HepG2 (cell line): ENCODE results near the gene CST3. TPM values are rescaled to one million over a fixed set of nuclear protein-coding genes. Genes with fewer than 3 reads are reported as not detected.
A peak's percentile ranks its signal among the peaks of the same experiment; 100 is the strongest.

Experiments used
- AGO1 ChIP-seq: fragments of 200-400 bp; formaldehyde crosslinking; IDR thresholded peaks from 2 replicates; pipeline ENCODE4 v1.6.1; 2017; ENCODE audit warnings: mild to moderate bottlenecking, low read depth, low read length, moderate library complexity; ENCODE audit not compliant: poor library complexity, severe bottlenecking
- CEBPB ChIP-seq: IDR thresholded peaks from 2 replicates; pipeline ENCODE4 v1.6.1; 2011; ENCODE audit warnings: low read depth, low read length, improper control_type of control experiment, borderline replicate concordance
- ELF4 ChIP-seq: sonication (generic); formaldehyde crosslinking; IDR thresholded peaks from 2 replicates; pipeline ENCODE4 v1.5.0; 2020; ENCODE audit warnings: missing genetic modification reagents, mild to moderate bottlenecking, moderate library complexity, borderline replicate concordance
- EP300 ChIP-seq, 3 experiments: sonication (generic) in 1 of 3; formaldehyde crosslinking in 1 of 3; IDR thresholded peaks; 2 replicates each; pipeline versions ENCODE4 v1.5.1 to v1.6.1; 2011 to 2020; ENCODE audit warnings: low read depth in 2 of 3, low read length in 2 of 3, borderline replicate concordance in 1 of 3, improper control_type of control experiment in 1 of 3, mild to moderate bottlenecking in 1 of 3, missing genetic modification reagents in 1 of 3, moderate library complexity in 1 of 3
- HDAC2 ChIP-seq: sonication (generic); formaldehyde crosslinking; IDR thresholded peaks from 2 replicates; pipeline ENCODE4 v1.4.0; 2020; ENCODE audit warnings: missing genetic modification reagents
- IRF9 ChIP-seq: sonication (generic); formaldehyde crosslinking; IDR thresholded peaks from 2 replicates; pipeline ENCODE4 v1.8.0; 2022; ENCODE audit warnings: missing genetic modification reagents, mild to moderate bottlenecking, borderline replicate concordance
- JUND ChIP-seq: sonication (generic); formaldehyde crosslinking; IDR thresholded peaks from 2 replicates; pipeline ENCODE4 v1.8.0; 2022; ENCODE audit warnings: mild to moderate bottlenecking, missing genetic modification reagents
- KLF15 ChIP-seq: sonication (generic); formaldehyde crosslinking; IDR thresholded peaks from 2 replicates; pipeline ENCODE4 v1.8.1; 2023; ENCODE audit warnings: borderline replicate concordance, mild to moderate bottlenecking, inconsistent platforms, missing genetic modification reagents, mixed read lengths
- MIXL1 ChIP-seq: IDR thresholded peaks from 2 replicates; pipeline ENCODE4 v1.6.1; 2016
- NFYC ChIP-seq: IDR thresholded peaks from 2 replicates; pipeline ENCODE4 v1.6.1; 2016; ENCODE audit warnings: missing genetic modification reagents, missing compliant biosample characterization
- NR0B2 ChIP-seq: sonication (generic); formaldehyde crosslinking; IDR thresholded peaks from 2 replicates; pipeline ENCODE4 v1.4.0; 2020; ENCODE audit warnings: mild to moderate bottlenecking, missing genetic modification reagents
- REST ChIP-seq, 2 experiments: IDR thresholded peaks; 2 replicates each; pipeline ENCODE4 v1.6.1; 2011 to 2012; ENCODE audit warnings: low read length in 2 of 2, borderline replicate concordance in 1 of 2, low read depth in 1 of 2, mild to moderate bottlenecking in 1 of 2, moderate library complexity in 1 of 2
- SATB2 ChIP-seq: sonication (generic); formaldehyde crosslinking; IDR thresholded peaks from 2 replicates; pipeline ENCODE4 v1.5.0; 2020; ENCODE audit warnings: missing genetic modification reagents
- SKIL ChIP-seq: sonication (generic); formaldehyde crosslinking; IDR thresholded peaks from 2 replicates; pipeline ENCODE4 v1.8.0; 2022; ENCODE audit warnings: missing genetic modification reagents, mild to moderate bottlenecking, moderate library complexity, borderline replicate concordance
- SMAD1 ChIP-seq: sonication (generic); formaldehyde crosslinking; IDR thresholded peaks from 2 replicates; pipeline ENCODE4 v1.4.0; 2020; ENCODE audit warnings: missing genetic modification reagents, low read depth, mild to moderate bottlenecking, borderline replicate concordance
- ZC3H13 ChIP-seq: sonication (generic); formaldehyde crosslinking; IDR thresholded peaks from 2 replicates; pipeline ENCODE4 v1.8.1; 2023; ENCODE audit warnings: mild to moderate bottlenecking, missing genetic modification reagents, moderate library complexity
- ZNF136 ChIP-seq: sonication (generic); formaldehyde crosslinking; IDR thresholded peaks from 2 replicates; pipeline ENCODE4 v1.8.1; 2022; ENCODE audit warnings: low read depth, mild to moderate bottlenecking, moderate library complexity, missing genetic modification reagents
- ZNF563 ChIP-seq: sonication (generic); formaldehyde crosslinking; IDR thresholded peaks from 2 replicates; pipeline ENCODE4 v1.8.0; 2022; ENCODE audit warnings: mild to moderate bottlenecking, moderate library complexity, missing genetic modification reagents
- ZNF660 ChIP-seq: sonication (generic); formaldehyde crosslinking; IDR thresholded peaks from 2 replicates; pipeline ENCODE4 v1.5.1; 2020; ENCODE audit warnings: mild to moderate bottlenecking, low read depth, missing genetic modification reagents, borderline replicate concordance
- polyA plus RNA-seq, 8 experiments: library from polyadenylated mRNA; depleted of rRNA in 3 of 8; stranded (reverse) in 7 of 8; unstranded in 1 of 8; fragments of >200 nt; fragmentation: Illumina TruSeq in 4 of 8; extraction: Trizol in 4 of 8; gene quantifications; 2 replicates each; pipeline versions ENCODE4 v1.2.1 to v1.2.3, GENCODE V29; 2011 to 2016; ENCODE audit warnings: low read depth in 4 of 8, missing spikeins in 1 of 8, mixed read lengths in 1 of 8; ENCODE audit not compliant: insufficient read depth in 1 of 8
- total RNA-seq, 5 experiments: library from RNA; depleted of rRNA; stranded (reverse); fragments of >200 nt; fragmentation: Illumina TruSeq; extraction: Trizol; gene quantifications; 2 replicates each; pipeline ENCODE4 v1.2.3, GENCODE V29; 2016; ENCODE audit warnings: low read depth in 1 of 5

CST3 gene
- total and polyA plus RNA-seq, 2 of the 13 experiments (the other 11 are each of a cell fraction or from before 2014, with no cell fraction given): 690 to 1,005 TPM

GRCh38 chr20:23637282-23638221 is at the start of gene CST3 (continued):
- TF ChIP-seq AGO1 (no peak), SMAD1 (no peak; the same call in 1 of the 2 replicates), KLF15 (CRISPR knock-in tag) (peak; percentile 89; the same call in 1 of the 2 replicates), NFYC (no peak), IRF9 (CRISPR knock-in tag) (peak; percentile 95; the same call in 1 of the 2 replicates), SKIL (CRISPR knock-in tag) (peak; percentile 68; the same call in 1 of the 2 replicates), REST (IDR thresholded peaks at IDR 0.05; ENCODE audit: borderline replicate concordance in 1 of 2, low read depth in 1 of 2, low read length in 2 of 2) (peak in 1 of 2 experiments; percentile 58; a peak in 1 of 4 replicates), HDAC2 (CRISPR knock-in tag) (peak; percentile 21; the same call in 1 of the 2 replicates), CEBPB (no peak), EP300 (IDR thresholded peaks at IDR 0.05; ENCODE audit: low read depth in 2 of 2, low read length in 2 of 2) (peak in 1 of 2 experiments; percentile 32; a peak in 3 of 4 replicates), EP300 (CRISPR knock-in tag; IDR thresholded peaks at IDR 0.05; ENCODE audit: borderline replicate concordance) (peak; percentile 36; the same call in 1 of the 2 replicates), JUND (peak; percentile 65; the same call in 1 of the 2 replicates), SATB2 (CRISPR knock-in tag) (0 out of 2 replicates have a peak, but pooled peaks have one; percentile 51), ZC3H13 (CRISPR knock-in tag) (peak; percentile 92), MIXL1 (CRISPR knock-in tag) (peak; percentile 15; the same call in 1 of the 2 replicates), ZNF563 (CRISPR knock-in tag) (peak; percentile 95), ZNF660 (CRISPR knock-in tag) (peak; percentile 59; the same call in 1 of the 2 replicates), NR0B2 (CRISPR knock-in tag) (peak; percentile 86), ELF4 (no peak; the same call in 1 of the 2 replicates), ZNF136 (peak; percentile 12; the same call in 1 of the 2 replicates)
